Effector memory CD8-positive, alpha-beta T cell (primary cell): ENCODE data around the gene MCTP1.

Experiments
- ATAC-seq: fragments of 150-1000 bp; cut with Tn5 transposase; replicated peaks from 2 replicates; pipeline ENCODE4 v1.10.0; 2021; ENCODE audit warnings: mild to moderate bottlenecking, moderate library complexity
- DNase-seq, 3 experiments: peaks; one replicate each; pipeline ENCODE4 v3.0.0; 2021
- H3K27ac Mint-ChIP-seq, 2 donors: one replicate each; pipeline ENCODE4 v1.8.0; 2022; ENCODE audit warnings: mild to moderate bottlenecking in 2 of 2, mixed read lengths in 2 of 2, moderate library complexity in 2 of 2
- H3K27me3 Mint-ChIP-seq, 2 donors: one replicate each; pipeline ENCODE4 v1.8.0; 2022; ENCODE audit warnings: mixed read lengths in 2 of 2
- H3K36me3 Mint-ChIP-seq: one replicate; pipeline ENCODE4 v1.8.0; 2022; ENCODE audit warnings: mild to moderate bottlenecking, moderate library complexity, mixed read lengths; ENCODE audit not compliant: insufficient read depth
- H3K4me1 Mint-ChIP-seq, 2 donors: one replicate each; pipeline ENCODE4 v1.8.0; 2022; ENCODE audit warnings: low read depth in 2 of 2, mixed read lengths in 2 of 2
- H3K4me3 Mint-ChIP-seq, 2 donors: one replicate each; pipeline ENCODE4 v1.8.0; 2022; ENCODE audit warnings: mild to moderate bottlenecking in 2 of 2, mixed read lengths in 2 of 2, moderate library complexity in 2 of 2
- H3K9me3 Mint-ChIP-seq, 2 donors: one replicate each; pipeline ENCODE4 v1.8.0; 2022; ENCODE audit warnings: mixed read lengths in 2 of 2

Gene MCTP1

DNA sequence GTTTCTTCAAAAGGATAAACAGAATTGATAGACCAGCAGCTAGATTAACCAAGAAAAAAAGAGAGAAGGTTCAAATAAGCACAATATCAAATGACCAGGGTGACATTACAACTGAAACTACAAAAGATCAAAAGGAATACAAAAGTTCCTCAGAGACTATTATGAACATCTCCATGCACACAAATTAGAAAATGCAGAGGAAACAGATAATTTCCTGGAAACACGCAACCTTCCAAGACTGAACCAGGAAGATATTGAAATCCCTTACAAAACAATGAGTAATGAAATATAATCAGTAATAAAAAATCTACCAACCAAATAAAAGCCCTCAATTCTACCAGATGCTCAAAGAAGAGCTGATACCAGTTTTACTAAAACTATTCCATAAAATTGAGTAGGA, 252.1 kb downstream of the MCTP1 start:
- H3K27me3 Mint-ChIP-seq = no peaks in the 10 kb centered on the region
- H3K27ac Mint-ChIP-seq = no peak overlapping the region

DNA sequence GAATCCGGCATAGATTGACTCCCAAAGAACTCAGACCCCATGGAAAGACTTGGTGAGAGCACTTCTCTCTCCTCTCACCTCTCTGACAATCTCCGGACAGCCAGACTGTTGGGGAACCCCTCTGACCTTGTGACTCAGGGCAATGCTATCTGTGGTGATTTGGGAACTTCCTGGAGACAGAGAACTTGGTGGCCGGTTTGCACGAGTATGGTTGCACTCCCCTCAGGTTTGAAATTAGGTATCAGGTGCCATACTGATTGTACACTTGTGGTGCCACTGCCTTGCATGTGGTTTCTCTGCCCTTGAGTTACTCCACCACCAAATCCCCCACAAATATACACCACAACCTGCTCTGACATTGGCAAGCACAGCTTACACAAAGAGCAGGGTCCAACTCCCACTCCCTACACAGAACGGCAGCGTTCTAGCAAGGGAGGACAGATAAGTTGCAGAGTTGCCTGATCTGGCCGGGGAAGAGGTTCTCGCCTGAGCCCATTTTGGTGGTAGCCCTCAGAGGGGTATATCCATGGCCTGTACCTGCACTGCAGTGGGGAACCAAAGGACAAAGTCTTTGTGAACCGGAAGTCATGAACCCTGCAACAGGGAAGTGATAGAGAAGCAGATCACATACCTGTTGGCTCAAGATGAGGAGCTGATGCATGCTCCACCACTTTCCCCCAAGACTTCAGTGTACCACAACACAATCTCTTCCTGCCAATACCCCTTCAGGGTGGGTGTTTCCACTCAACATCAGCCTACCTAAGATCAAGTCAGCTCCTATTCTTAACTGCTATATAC, 255.1 kb downstream of the MCTP1 start:
- no peak for ATAC-seq
- H3K27ac Mint-ChIP-seq = no peak overlapping the region
- H3K4me3 Mint-ChIP-seq = no peak overlapping the region
- no peaks in the 10 kb centered on the region for H3K36me3 Mint-ChIP-seq
- peaks cover 1 to 17% of the 10 kb centered on the region in 2 donors for H3K9me3 Mint-ChIP-seq
- H3K27me3 Mint-ChIP-seq = no peaks in the 10 kb centered on the region
- no peaks in the 10 kb centered on the region for H3K4me1 Mint-ChIP-seq
- no peak for DNase-seq

More for the DNA sequence above, 252.1 kb downstream of the MCTP1 start:
- ATAC-seq (no peak), DNase-seq (no peak)
- Mint-ChIP-seq H3K4me1 (no peaks in the 10 kb centered on the region), H3K9me3 (peaks cover 1 to 17% of the 10 kb centered on the region in 2 donors), H3K4me3 (no peak overlapping the region), H3K36me3 (no peaks in the 10 kb centered on the region)

DNA sequence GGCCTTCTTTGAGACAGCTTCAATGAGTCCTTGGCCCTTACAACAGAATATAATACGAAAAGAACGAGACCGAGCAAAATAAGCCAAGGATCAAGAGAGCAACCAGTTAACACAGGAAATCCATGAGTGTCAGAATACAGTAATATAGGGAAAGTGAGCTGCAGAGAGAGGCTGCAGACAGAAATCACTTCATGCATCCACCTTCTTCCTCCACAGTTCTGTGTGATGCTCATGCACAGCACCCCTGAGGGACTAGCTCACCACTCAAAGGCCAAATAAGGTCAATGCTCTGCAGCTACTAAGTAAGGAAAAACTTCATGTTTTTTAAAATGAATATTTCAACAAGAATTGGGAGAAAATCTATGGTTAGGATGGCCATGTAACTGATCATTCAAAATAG, 257.1 kb downstream of the MCTP1 start:
- Mint-ChIP-seq H3K27me3 (no peaks in the 10 kb centered on the region), H3K4me3 (no peak overlapping the region), H3K4me1 (no peaks in the 10 kb centered on the region), H3K9me3 (peaks cover 2 to 7% of the 10 kb centered on the region in 2 donors), H3K36me3 (no peaks in the 10 kb centered on the region), H3K27ac (no peak overlapping the region)
- no peak for ATAC-seq
- DNase-seq = no peak

DNA sequence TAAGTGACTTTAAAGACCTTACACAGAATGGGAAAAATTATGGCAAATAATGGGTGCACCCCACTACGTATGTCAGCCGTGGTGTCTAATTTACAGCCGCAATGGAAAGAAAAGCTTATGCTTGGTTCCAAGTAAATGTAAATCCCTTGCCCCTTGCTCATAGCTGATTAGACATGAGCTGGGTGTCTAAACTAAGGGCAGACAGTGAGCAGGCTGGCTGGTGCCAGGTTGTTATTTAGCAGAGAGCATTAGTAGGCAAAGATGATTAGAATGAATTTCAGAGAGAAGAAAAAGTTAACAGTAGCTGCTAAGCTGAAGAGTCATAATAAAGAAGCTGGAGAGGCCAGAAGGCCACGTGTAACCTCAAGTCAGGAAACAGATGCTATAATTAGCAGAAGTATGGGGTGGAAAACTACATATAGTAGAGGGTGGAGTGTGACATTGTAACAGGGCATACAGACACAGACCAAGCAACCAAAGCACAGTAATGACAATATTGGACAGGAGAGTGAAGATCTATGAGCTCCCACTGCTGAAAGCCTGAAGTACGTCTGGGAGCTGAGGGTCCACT, 257.7 kb downstream of the MCTP1 start:
- ATAC-seq (no peak), DNase-seq (no peak)
- Mint-ChIP-seq H3K4me3 (no peak overlapping the region), H3K27me3 (no peaks in the 10 kb centered on the region), H3K4me1 (no peaks in the 10 kb centered on the region), H3K27ac (no peak overlapping the region), H3K36me3 (no peaks in the 10 kb centered on the region), H3K9me3 (peaks cover 4 to 7% of the 10 kb centered on the region in 2 donors)

DNA sequence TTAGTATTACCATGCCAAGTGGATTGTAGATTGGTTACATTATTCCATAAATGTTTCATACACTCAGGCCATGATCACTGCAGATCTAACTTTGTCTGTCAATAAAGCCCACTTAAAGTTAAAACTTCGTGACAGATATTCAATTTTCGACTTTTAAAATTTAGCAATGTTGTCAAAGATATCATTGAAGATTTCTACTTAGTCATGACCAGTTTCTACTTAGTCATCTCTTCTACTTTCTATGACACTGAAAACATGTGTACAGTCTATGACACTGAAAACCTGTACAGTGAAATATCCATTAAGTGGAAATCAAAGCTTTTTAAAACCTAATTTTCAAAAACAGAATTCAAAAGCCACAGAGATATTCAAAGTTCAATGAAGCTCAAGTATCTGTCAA, 258.2 kb downstream of the MCTP1 start:
- ATAC-seq (no peak), DNase-seq (no peak)
- no peaks in the 10 kb centered on the region for H3K27me3 Mint-ChIP-seq
- no peaks in the 10 kb centered on the region for H3K4me1 Mint-ChIP-seq
- H3K4me3 Mint-ChIP-seq = no peak overlapping the region
- peaks cover 5 to 7% of the 10 kb centered on the region in 2 donors for H3K9me3 Mint-ChIP-seq
- no peaks in the 10 kb centered on the region for H3K36me3 Mint-ChIP-seq
- no peak overlapping the region for H3K27ac Mint-ChIP-seq

DNA sequence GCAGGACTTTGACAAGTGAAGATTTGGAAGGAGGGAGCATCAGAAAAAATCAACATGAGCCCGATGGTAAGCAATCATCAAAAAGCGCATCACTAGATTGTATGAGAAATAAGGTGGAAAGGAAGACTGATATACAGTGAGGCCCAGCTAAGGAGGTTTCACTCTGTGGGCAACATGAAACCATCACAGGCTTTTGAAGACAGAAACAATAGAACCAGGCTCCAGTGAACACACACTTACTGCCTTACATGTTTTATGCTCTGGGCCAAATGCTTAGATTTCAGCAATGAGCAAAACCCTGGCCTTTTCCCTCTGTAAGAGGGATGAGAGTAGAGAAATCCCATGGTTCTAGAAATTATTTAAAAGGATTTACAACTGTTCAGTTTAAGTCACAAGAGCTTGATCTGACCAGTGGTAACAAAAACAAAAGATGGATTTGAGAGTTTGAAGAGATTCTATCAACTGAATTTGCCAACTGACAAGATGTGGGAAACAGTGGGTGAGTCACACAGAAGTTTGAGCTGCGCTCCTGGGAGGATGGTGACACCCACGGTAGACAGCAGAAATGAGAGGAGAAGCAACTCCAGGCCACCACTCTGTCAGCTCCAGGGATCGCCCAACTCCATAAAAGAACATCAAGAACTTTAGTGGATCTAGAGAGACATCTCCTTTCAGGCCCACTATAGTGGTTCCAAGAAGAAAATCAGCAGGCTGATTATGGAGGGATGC, 261.8 kb downstream of the MCTP1 start:
- H3K36me3 Mint-ChIP-seq = no peaks in the 10 kb centered on the region
- ATAC-seq (no peak), DNase-seq (no peak)
- H3K4me3 Mint-ChIP-seq = no peak overlapping the region
- H3K9me3 Mint-ChIP-seq = peaks cover 0 to 3% of the 10 kb centered on the region in 2 donors
- H3K27me3 Mint-ChIP-seq = no peaks in the 10 kb centered on the region
- no peak overlapping the region for H3K27ac Mint-ChIP-seq
- H3K4me1 Mint-ChIP-seq = no peaks in the 10 kb centered on the region

DNA sequence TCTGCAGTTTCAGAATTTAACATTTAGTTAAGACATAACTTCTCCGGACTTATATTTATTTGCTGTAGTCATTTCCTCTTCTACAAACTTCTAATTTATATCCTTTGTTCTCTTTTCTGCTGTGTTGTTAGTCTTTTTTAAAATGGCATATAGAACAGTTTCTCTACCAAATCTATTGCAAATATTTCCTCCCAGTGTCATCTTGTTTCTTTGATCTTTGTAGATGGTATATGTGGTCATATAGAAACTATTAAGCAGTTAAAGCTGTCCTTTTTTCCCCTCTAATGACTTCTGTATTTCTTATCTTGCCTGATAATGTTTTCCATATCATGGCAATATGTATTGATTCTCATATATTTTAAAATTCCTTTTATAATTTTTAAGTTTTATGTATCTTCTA, 264.5 kb downstream of the MCTP1 start:
- H3K4me3 Mint-ChIP-seq = no peak overlapping the region
- no peak for DNase-seq
- H3K36me3 Mint-ChIP-seq = no peaks in the 10 kb centered on the region
- no peaks in the 10 kb centered on the region for H3K27me3 Mint-ChIP-seq
- H3K27ac Mint-ChIP-seq = no peak overlapping the region
- ATAC-seq = no peak
- H3K9me3 Mint-ChIP-seq = peaks cover 0 to 3% of the 10 kb centered on the region in 2 donors
- no peaks in the 10 kb centered on the region for H3K4me1 Mint-ChIP-seq

DNA sequence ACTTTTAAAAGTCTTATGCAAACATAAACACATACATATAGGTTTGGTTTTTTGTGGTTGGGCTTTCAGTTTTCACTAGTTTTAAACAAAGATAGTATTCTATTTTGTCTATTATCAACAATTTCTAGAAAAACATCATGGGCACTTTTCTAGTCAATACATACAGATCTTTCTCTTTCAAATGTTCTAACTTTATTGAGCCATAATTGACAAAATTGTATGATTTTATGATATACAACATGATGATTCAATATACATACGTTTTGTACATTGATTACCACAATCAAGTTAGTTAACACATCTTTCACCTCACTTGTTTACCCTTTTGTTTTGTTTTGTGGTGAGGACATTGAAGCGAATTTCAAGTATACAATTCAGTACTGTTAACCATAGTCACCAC, 265.9 kb downstream of the MCTP1 start:
- no peak overlapping the region for H3K4me3 Mint-ChIP-seq
- no peak for ATAC-seq
- H3K27ac Mint-ChIP-seq = no peak overlapping the region
- peaks cover 0 to 3% of the 10 kb centered on the region in 2 donors for H3K9me3 Mint-ChIP-seq
- H3K27me3 Mint-ChIP-seq = no peaks in the 10 kb centered on the region
- H3K4me1 Mint-ChIP-seq = no peaks in the 10 kb centered on the region
- DNase-seq = no peak
- H3K36me3 Mint-ChIP-seq = no peaks in the 10 kb centered on the region

DNA sequence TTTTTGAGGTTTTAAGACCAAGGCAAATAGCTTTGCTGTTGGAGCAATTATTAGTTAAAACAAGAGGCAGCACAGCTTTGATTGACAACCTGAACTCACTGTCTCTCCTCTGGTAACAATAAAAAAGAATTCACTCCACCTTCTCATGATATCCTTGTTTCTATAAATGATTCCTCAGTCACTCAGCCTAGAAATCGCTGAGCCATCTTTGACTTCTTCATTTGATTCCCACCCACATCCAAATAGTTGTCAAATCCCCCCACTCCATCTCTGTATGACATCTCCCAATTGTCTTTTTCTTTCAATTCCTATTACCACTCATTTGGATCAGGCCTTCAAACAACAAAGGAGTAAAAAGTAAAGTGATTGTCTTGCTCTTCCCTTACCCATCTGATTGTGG, 266.4 kb downstream of the MCTP1 start:
- H3K36me3 Mint-ChIP-seq = no peaks in the 10 kb centered on the region
- no peak overlapping the region for H3K4me3 Mint-ChIP-seq
- peaks cover 0 to 3% of the 10 kb centered on the region in 2 donors for H3K9me3 Mint-ChIP-seq
- no peaks in the 10 kb centered on the region for H3K27me3 Mint-ChIP-seq
- H3K27ac Mint-ChIP-seq = no peak overlapping the region
- ATAC-seq (no peak), DNase-seq (no peak)
- no peaks in the 10 kb centered on the region for H3K4me1 Mint-ChIP-seq

DNA sequence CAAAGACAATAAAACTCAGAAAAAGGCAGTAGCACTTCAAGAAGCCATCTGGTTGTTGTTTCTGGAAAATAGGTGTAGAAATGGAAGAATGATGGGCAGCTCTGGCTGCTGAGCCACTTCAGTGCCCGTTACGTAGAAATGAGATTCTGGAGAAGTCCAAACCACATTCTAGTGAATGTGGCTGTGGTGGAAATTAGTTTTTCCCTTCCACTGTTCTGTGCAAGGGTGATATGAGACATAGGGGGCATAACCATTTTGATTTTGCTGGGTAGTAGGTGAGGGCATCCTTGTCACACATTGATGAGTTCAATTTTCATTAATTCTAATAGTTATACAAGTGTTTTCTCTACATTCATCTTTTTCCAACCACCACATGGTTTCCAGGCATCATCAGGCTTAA, 275.1 kb downstream of the MCTP1 start:
- DNase-seq = no peak
- H3K9me3 Mint-ChIP-seq = peaks cover 4 to 6% of the 10 kb centered on the region in 2 donors
- no peaks in the 10 kb centered on the region for H3K27me3 Mint-ChIP-seq
- H3K4me1 Mint-ChIP-seq = no peaks in the 10 kb centered on the region
- no peak for ATAC-seq
- H3K4me3 Mint-ChIP-seq = no peak overlapping the region
- no peak overlapping the region for H3K27ac Mint-ChIP-seq
- H3K36me3 Mint-ChIP-seq = no peaks in the 10 kb centered on the region

DNA sequence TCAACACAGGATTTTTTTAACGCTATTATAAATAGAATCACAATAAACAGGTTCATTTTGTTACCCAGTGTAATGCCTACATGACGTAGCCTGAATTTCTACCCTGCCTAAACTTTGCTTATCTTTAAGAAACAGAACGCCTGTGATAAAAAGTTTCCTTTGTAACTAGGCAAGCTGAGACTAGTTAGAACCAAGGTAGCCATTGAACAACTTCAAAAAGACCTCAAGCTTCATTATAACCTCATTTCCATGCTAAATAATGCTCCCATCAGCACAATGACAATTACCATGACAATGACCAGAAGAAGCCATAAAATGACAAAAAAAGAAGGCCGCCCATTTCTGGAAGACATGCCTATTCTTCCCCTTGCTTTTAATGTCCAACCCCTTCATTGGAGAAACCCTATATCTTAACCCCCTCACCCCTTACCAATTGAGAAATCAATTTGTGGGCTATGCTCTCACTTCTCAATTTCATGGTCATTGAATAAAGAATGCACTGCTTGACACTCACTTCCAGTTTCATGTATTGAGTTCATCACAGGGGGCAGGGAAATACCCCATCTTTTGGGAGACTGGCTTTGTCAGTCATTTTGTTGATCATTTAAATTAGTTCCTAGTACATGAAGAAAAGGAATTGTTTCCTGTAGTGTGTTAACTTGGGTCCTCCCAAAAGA, 276.8 kb downstream of the MCTP1 start:
- ATAC-seq (no peak), DNase-seq (no peak)
- no peaks in the 10 kb centered on the region for H3K36me3 Mint-ChIP-seq
- H3K9me3 Mint-ChIP-seq = peaks cover 10 to 13% of the 10 kb centered on the region in 2 donors
- H3K27me3 Mint-ChIP-seq = no peaks in the 10 kb centered on the region
- no peak overlapping the region for H3K27ac Mint-ChIP-seq
- H3K4me1 Mint-ChIP-seq = no peaks in the 10 kb centered on the region
- no peak overlapping the region for H3K4me3 Mint-ChIP-seq

DNA sequence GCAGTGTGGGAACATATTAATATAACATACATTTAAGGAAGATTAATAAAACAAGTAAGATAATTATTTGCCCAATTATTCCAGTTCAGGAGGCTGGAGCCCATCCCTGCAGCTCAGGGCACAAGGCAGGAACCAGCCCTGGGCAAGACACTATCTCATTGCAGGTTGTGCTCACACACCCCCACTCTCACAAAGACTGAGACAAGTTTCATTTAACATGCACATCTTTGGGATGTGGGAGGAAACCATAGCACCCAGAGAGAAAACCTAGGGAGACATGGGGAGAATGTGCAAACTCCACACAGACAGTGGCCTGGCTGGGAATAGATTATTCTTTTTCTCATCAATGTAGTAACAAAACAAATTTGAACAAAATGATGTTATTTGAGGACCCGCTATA, 279.1 kb downstream of the MCTP1 start:
- H3K4me3 Mint-ChIP-seq = no peak overlapping the region
- ATAC-seq = no peak
- no peak for DNase-seq
- H3K9me3 Mint-ChIP-seq = peaks cover 7% of the 10 kb centered on the region in 2 donors
- no peak overlapping the region for H3K27ac Mint-ChIP-seq
- no peaks in the 10 kb centered on the region for H3K36me3 Mint-ChIP-seq
- peaks cover 0 to 8% of the 10 kb centered on the region in 2 donors for H3K27me3 Mint-ChIP-seq
- H3K4me1 Mint-ChIP-seq = no peaks in the 10 kb centered on the region

DNA sequence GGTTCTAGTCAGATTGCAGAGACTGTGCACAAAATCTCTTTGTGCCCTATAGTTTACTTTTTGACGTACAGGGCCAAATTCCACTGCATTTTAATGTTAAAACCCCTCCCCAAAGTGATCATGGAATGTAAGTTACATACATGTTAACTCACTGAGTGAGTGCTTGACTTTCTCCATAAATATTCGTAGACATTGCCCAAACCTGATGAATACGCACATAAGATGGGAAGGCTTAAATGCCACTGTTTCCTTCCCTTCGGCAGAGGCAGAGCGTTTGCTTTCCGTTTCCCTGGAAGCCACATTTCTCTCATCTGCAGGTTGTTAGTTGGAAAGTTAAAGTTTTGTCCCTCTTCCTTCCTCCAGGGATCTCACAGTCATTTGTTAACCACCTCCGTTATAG, 286.2 kb downstream of the MCTP1 start:
- DNase-seq = no peak
- Mint-ChIP-seq H3K9me3 (peaks cover under 1% of the 10 kb centered on the region in 2 donors), H3K27me3 (peaks cover 0 to 8% of the 10 kb centered on the region in 2 donors), H3K36me3 (no peaks in the 10 kb centered on the region), H3K4me1 (no peaks in the 10 kb centered on the region), H3K4me3 (no peak overlapping the region), H3K27ac (no peak overlapping the region)
- ATAC-seq = no peak
